GM11168 (cell line): ENCODE measurements around the gene PRSS8.

Experiments
- in situ Hi-C: fragments of 300-500 bp; cut with MboI; formaldehyde crosslinking; loops from one replicate; pipeline ENCODE4 v1.12.0; 2022; ENCODE audit warnings: low sequenced_read_pairs; ENCODE audit not compliant: unreplicated experiment

Gene PRSS8

GRCh38 chr16:31085411-31085810 is 50.1 kb downstream of the PRSS8 start:
- in situ Hi-C loops, result no loop called here

- in situ Hi-C loops, result no loop called here
These were observed 50.8 kb downstream of the PRSS8 start for GRCh38 chr16:31084584-31085302.

GRCh38 chr16:31083981-31084380 is 51.5 kb downstream of the PRSS8 start:
- in situ Hi-C loops, result no loop called here

- in situ Hi-C loops, result no loop called here
These were observed 52.0 kb downstream of the PRSS8 start for GRCh38 chr16:31083556-31083955.

GRCh38 chr16:31083081-31083480 is 52.4 kb downstream of the PRSS8 start:
- in situ Hi-C loops, result no loop called here

GRCh38 chr16:31082368-31083045 is 53.0 kb downstream of the PRSS8 start:
- in situ Hi-C loops, result no loop called here
